Colon (tissue), 2 donors: ENCODE measurements around the gene NUDT3.
"Not testable (repeated sequence)": the region's sequence is repeated elsewhere in the genome, so short reads cannot be mapped to it uniquely, and the experiment has no call there.

Experiments used
- FAIRE-seq: peaks from 2 replicates; lab custom pipeline; 2012; peaks lifted over from hg19 to GRCh38; lab: Jason Lieb, UNC
- donor health status: control.
- donor health status: control.

NUDT3 gene

GRCh38 chr6:34342247-34342646 lies 50.2 kb downstream of the NUDT3 start:
- FAIRE-seq, result no peak

GRCh38 chr6:34341481-34341971 lies 50.9 kb downstream of the NUDT3 start:
- FAIRE-seq, result no peak

- no peak for FAIRE-seq
These were observed 51.5 kb downstream of the NUDT3 start for GRCh38 chr6:34340906-34341480.

- FAIRE-seq, result no peak
These were observed 52.1 kb downstream of the NUDT3 start for GRCh38 chr6:34340394-34340793.

GRCh38 chr6:34339971-34340370 lies 52.5 kb downstream of the NUDT3 start:
- no peak for FAIRE-seq

GRCh38 chr6:34339432-34339831 lies 53.0 kb downstream of the NUDT3 start:
- no peak for FAIRE-seq

- no peak for FAIRE-seq
These were observed 53.7 kb downstream of the NUDT3 start for GRCh38 chr6:34338811-34339210.

GRCh38 chr6:34338377-34338776 lies 54.1 kb downstream of the NUDT3 start:
- no peak for FAIRE-seq

- FAIRE-seq, result no peak
These were observed 57.6 kb downstream of the NUDT3 start for GRCh38 chr6:34334796-34335416.

- no peak for FAIRE-seq
These were observed 58.6 kb downstream of the NUDT3 start for GRCh38 chr6:34333858-34334257.

- no peak for FAIRE-seq
These were observed 59.9 kb downstream of the NUDT3 start for GRCh38 chr6:34332251-34333198.

- no peak for FAIRE-seq
These were observed 61.0 kb downstream of the NUDT3 start for GRCh38 chr6:34331371-34332050.

GRCh38 chr6:34329814-34330213 lies 62.7 kb downstream of the NUDT3 start:
- not testable (repeated sequence) for FAIRE-seq

GRCh38 chr6:34328969-34329368 lies 63.5 kb downstream of the NUDT3 start:
- no peak for FAIRE-seq

GRCh38 chr6:34327313-34328205 lies 64.9 kb downstream of the NUDT3 start:
- FAIRE-seq, result not testable (repeated sequence)

- FAIRE-seq, result no peak
These were observed 66.8 kb downstream of the NUDT3 start for GRCh38 chr6:34325633-34326032.

- no peak for FAIRE-seq
These were observed 67.6 kb downstream of the NUDT3 start for GRCh38 chr6:34324738-34325444.

GRCh38 chr6:34324221-34324620 lies 68.2 kb downstream of the NUDT3 start:
- not testable (repeated sequence) for FAIRE-seq

- FAIRE-seq, result no peak
These were observed 69.2 kb downstream of the NUDT3 start for GRCh38 chr6:34323300-34323699.

- FAIRE-seq, result no peak
These were observed 69.7 kb downstream of the NUDT3 start for GRCh38 chr6:34322732-34323131.

- FAIRE-seq, result no peak
These were observed 70.6 kb downstream of the NUDT3 start for GRCh38 chr6:34321821-34322220.
